ENCODE results near the gene PRMT5. TPM values are rescaled to one million over a fixed set of nuclear protein-coding genes. Genes with fewer than 3 reads are reported as not detected.

PRMT5 gene
- total and polyA plus RNA-seq, 9 donors = 37.6 to 109 (median 65.4) TPM

DNA sequence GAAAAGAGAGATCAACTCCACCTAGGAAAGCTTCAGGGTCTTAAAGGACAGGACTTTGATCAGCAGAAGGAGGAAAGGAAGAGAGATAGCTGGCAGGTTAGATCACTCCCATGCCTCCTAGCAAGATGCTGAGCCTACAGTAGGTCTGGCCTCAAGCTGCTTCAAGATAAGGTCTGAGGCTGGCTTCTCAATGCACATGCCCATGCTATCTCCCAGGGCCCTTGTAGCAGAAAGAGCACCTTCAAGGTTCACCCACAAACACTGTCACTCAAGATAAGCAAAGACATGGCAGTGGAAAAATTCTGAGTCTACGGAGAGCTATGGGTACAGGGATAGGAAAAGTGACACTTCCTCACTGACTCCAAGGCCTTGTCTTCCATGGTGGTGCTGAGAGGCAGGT lies 31.8 kb downstream of the PRMT5 start:
- Histone ChIP-seq H3K9me3 (no peaks in the 10 kb centered on the region), H3K4me1 (ENCODE audit: insufficient read depth) (peaks cover 1% of the 10 kb centered on the region), H3K27me3 (no peaks in the 10 kb centered on the region), H3K27ac (no peak overlapping the region), H3K36me3 (no peaks in the 10 kb centered on the region), H3K4me3 (no peak overlapping the region)
- TF ChIP-seq EP300 (IDR thresholded peaks at IDR 0.05) = no peak
- TF ChIP-seq, protein P1, sequence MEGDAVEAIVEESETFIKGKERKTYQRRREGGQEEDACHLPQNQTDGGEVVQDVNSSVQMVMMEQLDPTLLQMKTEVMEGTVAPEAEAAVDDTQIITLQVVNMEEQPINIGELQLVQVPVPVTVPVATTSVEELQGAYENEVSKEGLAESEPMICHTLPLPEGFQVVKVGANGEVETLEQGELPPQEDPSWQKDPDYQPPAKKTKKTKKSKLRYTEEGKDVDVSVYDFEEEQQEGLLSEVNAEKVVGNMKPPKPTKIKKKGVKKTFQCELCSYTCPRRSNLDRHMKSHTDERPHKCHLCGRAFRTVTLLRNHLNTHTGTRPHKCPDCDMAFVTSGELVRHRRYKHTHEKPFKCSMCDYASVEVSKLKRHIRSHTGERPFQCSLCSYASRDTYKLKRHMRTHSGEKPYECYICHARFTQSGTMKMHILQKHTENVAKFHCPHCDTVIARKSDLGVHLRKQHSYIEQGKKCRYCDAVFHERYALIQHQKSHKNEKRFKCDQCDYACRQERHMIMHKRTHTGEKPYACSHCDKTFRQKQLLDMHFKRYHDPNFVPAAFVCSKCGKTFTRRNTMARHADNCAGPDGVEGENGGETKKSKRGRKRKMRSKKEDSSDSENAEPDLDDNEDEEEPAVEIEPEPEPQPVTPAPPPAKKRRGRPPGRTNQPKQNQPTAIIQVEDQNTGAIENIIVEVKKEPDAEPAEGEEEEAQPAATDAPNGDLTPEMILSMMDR (IDR thresholded peaks at IDR 0.05) = no peak
- TF ChIP-seq POLR2A (IDR thresholded peaks at IDR 0.05) = no peak
- DNase-seq = no peak
- intact Hi-C loops (cut with DNase I) = no loop called here
- 83 to 96% (median 93%) methylated on average over 1 of the region's 1 CpG for WGBS, 3 donors

DNA sequence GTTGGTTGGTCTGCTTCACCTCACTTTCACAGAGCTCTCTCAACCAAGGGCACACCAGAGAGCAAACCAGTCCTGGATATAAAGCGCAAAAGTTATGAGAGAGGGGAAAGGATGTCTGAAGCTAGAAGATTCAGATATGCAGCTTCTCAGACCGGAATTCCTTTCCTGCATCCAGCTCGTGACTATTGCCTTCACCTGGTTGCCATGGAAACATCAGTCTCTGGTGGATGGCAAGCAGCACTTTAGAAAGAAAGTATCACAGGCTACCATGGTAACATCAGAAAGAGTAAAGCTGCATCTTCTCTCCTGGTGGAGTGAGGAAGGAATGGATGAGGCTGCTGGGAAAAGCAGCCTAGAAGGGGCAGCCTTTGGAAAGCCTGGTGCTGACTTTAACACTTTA lies 32.4 kb downstream of the PRMT5 start:
- Histone ChIP-seq H3K4me3 (no peak overlapping the region), H3K9me3 (no peaks in the 10 kb centered on the region), H3K27me3 (no peaks in the 10 kb centered on the region), H3K36me3 (no peaks in the 10 kb centered on the region), H3K27ac (no peak overlapping the region), H3K4me1 (ENCODE audit: insufficient read depth) (peaks cover 1% of the 10 kb centered on the region)
- DNase-seq = no peak
- TF ChIP-seq, protein P1 (IDR thresholded peaks at IDR 0.05) = no peak
- TF ChIP-seq EP300 (IDR thresholded peaks at IDR 0.05) = no peak
- no peak for TF ChIP-seq POLR2A (IDR thresholded peaks at IDR 0.05)
- WGBS, 3 donors = 75 to 83% (median 81%) methylated on average over 3 of the region's 3 CpGs
- intact Hi-C loops (cut with DNase I) = no loop called here

DNA sequence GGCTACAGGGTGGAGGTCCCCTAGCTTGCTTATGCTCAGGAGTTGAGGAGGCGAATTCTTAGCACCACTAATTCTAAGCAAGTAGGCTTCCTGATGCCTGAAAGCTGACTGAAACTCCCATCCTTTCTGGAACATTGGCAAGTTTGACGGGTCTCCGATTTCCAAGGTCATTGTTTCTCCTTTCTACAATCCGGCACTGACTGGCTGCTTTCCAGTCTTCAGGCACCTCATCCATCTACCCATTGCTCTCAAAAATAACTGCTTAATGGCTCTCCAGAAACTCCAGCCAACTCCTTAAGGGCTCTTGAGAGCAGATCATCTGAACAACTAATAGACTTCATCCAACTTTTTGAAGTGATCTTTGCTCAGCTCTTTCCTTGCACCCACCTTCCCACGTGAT lies 32.8 kb downstream of the PRMT5 start:
- intact Hi-C loops (cut with DNase I) = no loop called here
- Histone ChIP-seq H3K4me3 (no peak overlapping the region), H3K27me3 (no peaks in the 10 kb centered on the region), H3K4me1 (ENCODE audit: insufficient read depth) (peaks cover 1% of the 10 kb centered on the region), H3K27ac (no peak overlapping the region), H3K36me3 (no peaks in the 10 kb centered on the region), H3K9me3 (no peaks in the 10 kb centered on the region)
- 23 to 36% (median 25%) methylated on average over 5 of the region's 5 CpGs for WGBS, 3 donors
- DNase-seq = no peak
- TF ChIP-seq, protein P1 (IDR thresholded peaks at IDR 0.05) = no peak
- TF ChIP-seq POLR2A (IDR thresholded peaks at IDR 0.05) (no peak), EP300 (IDR thresholded peaks at IDR 0.05) (no peak)

DNA sequence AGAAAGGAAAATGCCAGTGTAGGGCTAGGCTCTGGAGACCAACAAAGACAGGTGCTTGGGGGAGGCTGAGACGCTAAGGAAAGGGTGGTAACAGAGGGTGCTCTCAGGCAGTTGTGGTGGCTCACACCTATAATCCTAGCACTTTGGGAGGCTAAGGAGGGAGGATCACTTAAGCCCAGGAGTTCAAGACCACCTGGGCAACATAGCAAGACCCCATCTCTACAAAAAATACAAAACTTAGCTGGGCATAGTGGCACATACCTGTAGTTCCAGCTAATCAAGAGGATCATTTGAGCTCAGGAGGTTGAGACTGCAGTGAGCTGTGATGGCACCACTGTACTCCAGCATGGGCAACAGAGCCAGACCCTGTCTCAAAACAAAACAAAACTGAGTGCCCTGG lies 33.8 kb downstream of the PRMT5 start:
- no peaks in the 10 kb centered on the region for H3K36me3 ChIP-seq
- WGBS, 3 donors = 89 to 100% (median 98%) methylated on average over 1 of the region's 1 CpG
- no peak overlapping the region for H3K27ac ChIP-seq
- H3K27me3 ChIP-seq = no peaks in the 10 kb centered on the region
- no peak overlapping the region for H3K4me3 ChIP-seq
- DNase-seq = no peak
- H3K9me3 ChIP-seq = no peaks in the 10 kb centered on the region
- TF ChIP-seq, protein P1 (IDR thresholded peaks at IDR 0.05) = no peak
- TF ChIP-seq POLR2A (IDR thresholded peaks at IDR 0.05) (no peak), EP300 (IDR thresholded peaks at IDR 0.05) (no peak)
- intact Hi-C loops (cut with DNase I) = no loop called here
- peaks cover 1% of the 10 kb centered on the region for H3K4me1 ChIP-seq (ENCODE audit: insufficient read depth)

DNA sequence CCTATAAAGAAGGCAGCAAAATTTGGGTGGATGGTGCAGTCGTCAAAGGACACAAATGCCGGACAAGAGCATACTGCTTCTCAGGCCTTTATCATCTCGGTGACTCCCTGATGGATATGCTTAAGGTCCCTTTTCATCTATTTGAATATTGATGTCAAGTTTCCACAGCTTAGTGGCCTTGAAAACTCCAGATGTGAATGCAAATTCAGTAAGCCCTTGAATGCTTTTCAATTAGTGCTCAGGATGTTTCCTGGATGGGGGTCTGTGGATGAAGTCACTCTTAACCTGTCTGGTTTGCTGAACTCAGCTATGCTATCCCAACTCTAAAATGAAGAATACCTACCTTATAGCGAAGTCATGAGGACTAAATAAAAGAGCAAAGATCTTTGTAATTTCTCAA lies 35.5 kb downstream of the PRMT5 start:
- DNase-seq = no peak
- no peaks in the 10 kb centered on the region for H3K36me3 ChIP-seq
- H3K27ac ChIP-seq = no peak overlapping the region
- H3K4me3 ChIP-seq = no peak overlapping the region
- intact Hi-C loops (cut with DNase I) = no loop called here
- WGBS, 3 donors = 75 to 81% (median 77%) methylated on average over 4 of the region's 4 CpGs
- H3K27me3 ChIP-seq = no peaks in the 10 kb centered on the region
- H3K4me1 ChIP-seq (ENCODE audit: insufficient read depth) = no peaks in the 10 kb centered on the region
- H3K9me3 ChIP-seq = no peaks in the 10 kb centered on the region
- TF ChIP-seq, protein P1 (IDR thresholded peaks at IDR 0.05) = no peak
- TF ChIP-seq EP300 (IDR thresholded peaks at IDR 0.05) = no peak
- TF ChIP-seq POLR2A (IDR thresholded peaks at IDR 0.05) = no peak

Measured in ovary (tissue), 9 donors.